PFSK-1 (cell line): ENCODE results near the gene FAM83E.

Experiments
- FOXP2 ChIP-seq: optimal IDR thresholded peaks from 2 replicates; pipeline ENCODE3; 2011; ENCODE audit warnings: borderline replicate concordance, control low read depth, inconsistent platforms; ENCODE audit not compliant: insufficient read depth; ENCODE audit errors: extremely low read length, extremely low read depth
- POLR2AphosphoS5 ChIP-seq: IDR thresholded peaks from 2 replicates; pipeline ENCODE4 v1.6.1; 2012; ENCODE audit warnings: low read depth, mild to moderate bottlenecking, control low read depth, low read length, moderate library complexity
- SIN3A ChIP-seq: IDR thresholded peaks from 2 replicates; pipeline ENCODE4 v1.6.1; 2012; ENCODE audit warnings: mild to moderate bottlenecking, low read length, moderate library complexity, borderline replicate concordance; ENCODE audit not compliant: insufficient read depth
- TAF1 ChIP-seq: IDR thresholded peaks from 2 replicates; pipeline ENCODE4 v1.6.1; 2012; ENCODE audit warnings: low read length, control low read depth, borderline replicate concordance; ENCODE audit not compliant: insufficient read depth
- TF ChIP-seq, protein P1 (sequence below), 2 experiments: IDR thresholded peaks; 2 replicates each; pipeline versions ENCODE4 v1.6.1 to v1.8.0; 2011 to 2012; ENCODE audit warnings: low read depth in 2 of 2, low read length in 2 of 2, control low read depth in 1 of 2, inconsistent platforms in 1 of 2, mild to moderate bottlenecking in 1 of 2, moderate library complexity in 1 of 2; ENCODE audit not compliant: insufficient read depth in 1 of 2

Gene FAM83E

DNA sequence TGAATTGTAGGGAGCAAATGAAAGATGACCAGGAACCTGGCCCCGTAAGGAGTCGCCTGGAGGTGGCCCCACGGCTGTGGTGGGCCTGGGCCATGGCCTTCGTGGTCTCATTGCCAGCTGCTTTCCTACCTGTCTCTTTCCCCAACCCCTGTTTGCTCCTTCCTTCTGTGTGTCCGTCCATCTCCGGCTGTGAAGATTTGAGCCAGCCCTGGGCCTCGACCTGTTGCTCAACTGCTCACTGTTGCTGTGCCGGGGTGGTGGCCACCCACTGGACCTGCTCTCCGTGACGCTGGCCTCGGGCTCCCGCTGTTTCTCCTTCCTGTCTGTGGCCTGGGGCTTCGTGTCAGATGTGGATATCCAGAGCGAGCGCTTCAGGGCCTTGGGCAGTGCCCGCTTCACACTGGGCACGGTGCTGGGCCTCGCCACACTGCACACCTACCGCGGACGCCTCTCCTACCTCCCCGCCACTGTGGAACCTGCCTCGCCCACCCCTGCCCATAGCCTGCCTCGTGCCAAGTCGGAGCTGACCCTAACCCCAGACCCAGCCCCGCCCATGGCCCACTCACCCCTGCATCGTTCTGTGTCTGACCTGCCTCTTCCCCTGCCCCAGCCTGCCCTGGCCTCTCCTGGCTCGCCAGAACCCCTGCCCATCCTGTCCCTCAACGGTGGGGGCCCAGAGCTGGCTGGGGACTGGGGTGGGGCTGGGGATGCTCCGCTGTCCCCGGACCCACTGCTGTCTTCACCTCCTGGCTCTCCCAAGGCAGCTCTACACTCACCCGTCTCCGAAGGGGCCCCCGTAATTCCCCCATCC is 13.8 kb upstream of the FAM83E start:
- TF ChIP-seq FOXP2, result no peak
- TF ChIP-seq, protein P1, sequence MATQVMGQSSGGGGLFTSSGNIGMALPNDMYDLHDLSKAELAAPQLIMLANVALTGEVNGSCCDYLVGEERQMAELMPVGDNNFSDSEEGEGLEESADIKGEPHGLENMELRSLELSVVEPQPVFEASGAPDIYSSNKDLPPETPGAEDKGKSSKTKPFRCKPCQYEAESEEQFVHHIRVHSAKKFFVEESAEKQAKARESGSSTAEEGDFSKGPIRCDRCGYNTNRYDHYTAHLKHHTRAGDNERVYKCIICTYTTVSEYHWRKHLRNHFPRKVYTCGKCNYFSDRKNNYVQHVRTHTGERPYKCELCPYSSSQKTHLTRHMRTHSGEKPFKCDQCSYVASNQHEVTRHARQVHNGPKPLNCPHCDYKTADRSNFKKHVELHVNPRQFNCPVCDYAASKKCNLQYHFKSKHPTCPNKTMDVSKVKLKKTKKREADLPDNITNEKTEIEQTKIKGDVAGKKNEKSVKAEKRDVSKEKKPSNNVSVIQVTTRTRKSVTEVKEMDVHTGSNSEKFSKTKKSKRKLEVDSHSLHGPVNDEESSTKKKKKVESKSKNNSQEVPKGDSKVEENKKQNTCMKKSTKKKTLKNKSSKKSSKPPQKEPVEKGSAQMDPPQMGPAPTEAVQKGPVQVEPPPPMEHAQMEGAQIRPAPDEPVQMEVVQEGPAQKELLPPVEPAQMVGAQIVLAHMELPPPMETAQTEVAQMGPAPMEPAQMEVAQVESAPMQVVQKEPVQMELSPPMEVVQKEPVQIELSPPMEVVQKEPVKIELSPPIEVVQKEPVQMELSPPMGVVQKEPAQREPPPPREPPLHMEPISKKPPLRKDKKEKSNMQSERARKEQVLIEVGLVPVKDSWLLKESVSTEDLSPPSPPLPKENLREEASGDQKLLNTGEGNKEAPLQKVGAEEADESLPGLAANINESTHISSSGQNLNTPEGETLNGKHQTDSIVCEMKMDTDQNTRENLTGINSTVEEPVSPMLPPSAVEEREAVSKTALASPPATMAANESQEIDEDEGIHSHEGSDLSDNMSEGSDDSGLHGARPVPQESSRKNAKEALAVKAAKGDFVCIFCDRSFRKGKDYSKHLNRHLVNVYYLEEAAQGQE (IDR thresholded peaks at IDR 0.05; ENCODE audit: insufficient read depth in 1 of 2, low read depth in 2 of 2, low read length in 2 of 2), result no peak
- TF ChIP-seq POLR2AphosphoS5, result no peak
- TF ChIP-seq TAF1, result no peak
- no peak for TF ChIP-seq SIN3A

DNA sequence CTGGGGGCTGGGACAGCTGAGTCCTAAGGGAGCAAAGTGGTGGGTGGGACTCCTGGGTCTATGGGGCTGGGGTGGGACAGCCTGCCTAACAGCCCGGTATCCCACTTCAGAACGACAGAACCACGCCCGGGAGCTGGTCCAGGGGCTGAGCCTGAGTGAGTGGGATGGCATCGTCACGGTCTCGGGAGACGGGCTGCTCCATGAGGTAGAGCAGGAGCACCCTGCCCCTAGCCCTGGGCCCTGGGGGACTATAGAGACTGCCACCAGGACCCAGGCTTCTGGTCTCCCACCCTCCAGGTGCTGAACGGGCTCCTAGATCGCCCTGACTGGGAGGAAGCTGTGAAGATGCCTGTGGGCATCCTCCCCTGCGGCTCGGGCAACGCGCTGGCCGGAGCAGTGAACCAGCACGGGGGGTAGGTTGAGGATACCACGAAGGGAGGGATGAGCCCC is 13.0 kb upstream of the FAM83E start:
- TF ChIP-seq, protein P1 (IDR thresholded peaks at IDR 0.05; ENCODE audit: insufficient read depth in 1 of 2, low read depth in 2 of 2, low read length in 2 of 2), result no peak
- no peak for TF ChIP-seq TAF1
- no peak; the same call in 1 of the 2 replicates for TF ChIP-seq POLR2AphosphoS5
- no peak for TF ChIP-seq SIN3A
- TF ChIP-seq FOXP2, result no peak

DNA sequence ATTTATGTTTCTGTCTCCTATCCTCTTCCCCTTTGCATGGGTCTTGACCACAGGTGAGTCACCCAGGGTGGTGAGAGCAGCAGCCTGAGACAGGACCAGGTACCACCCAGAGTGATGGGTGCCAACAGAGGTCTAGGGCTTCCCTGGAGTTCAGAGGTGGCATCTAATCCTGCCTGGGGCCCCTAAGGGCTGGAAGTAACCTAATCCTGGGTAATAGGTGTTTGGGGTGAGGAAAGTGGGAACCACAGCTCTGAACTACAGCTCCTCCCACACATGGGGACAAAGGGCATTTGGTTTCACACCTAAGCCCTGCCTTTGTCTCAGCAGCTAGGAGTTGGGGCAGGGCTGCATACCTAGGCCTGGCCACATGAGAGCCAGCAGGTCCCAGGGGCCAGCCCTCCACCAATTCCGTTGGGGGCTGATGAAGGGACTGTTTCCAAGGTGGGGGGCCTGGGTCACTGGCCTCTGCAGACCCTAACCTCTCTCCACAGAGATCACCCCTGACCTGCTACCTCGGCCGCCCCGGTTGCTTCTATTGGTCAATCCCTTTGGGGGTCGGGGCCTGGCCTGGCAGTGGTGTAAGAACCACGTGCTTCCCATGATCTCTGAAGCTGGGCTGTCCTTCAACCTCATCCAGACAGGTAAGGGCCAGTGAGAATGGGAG is 12.5 kb upstream of the FAM83E start:
- TF ChIP-seq TAF1 (no peak), SIN3A (no peak), POLR2AphosphoS5 (no peak; the same call in 1 of the 2 replicates), FOXP2 (no peak)
- TF ChIP-seq, protein P1 (IDR thresholded peaks at IDR 0.05; ENCODE audit: insufficient read depth in 1 of 2, low read depth in 2 of 2, low read length in 2 of 2), result no peak

DNA sequence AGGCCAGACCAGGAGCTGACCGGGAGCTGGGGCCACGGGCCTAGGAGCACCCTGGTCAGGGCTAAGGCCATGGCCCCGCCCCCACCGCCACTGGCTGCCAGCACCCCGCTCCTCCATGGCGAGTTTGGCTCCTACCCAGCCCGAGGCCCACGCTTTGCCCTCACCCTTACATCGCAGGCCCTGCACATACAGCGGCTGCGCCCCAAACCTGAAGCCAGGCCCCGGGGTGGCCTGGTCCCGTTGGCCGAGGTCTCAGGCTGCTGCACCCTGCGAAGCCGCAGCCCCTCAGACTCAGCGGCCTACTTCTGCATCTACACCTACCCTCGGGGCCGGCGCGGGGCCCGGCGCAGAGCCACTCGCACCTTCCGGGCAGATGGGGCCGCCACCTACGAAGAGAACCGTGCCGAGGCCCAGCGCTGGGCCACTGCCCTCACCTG is 11.0 kb upstream of the FAM83E start:
- no peak for TF ChIP-seq TAF1
- TF ChIP-seq POLR2AphosphoS5, result no peak
- TF ChIP-seq, protein P1 (IDR thresholded peaks at IDR 0.05; ENCODE audit: insufficient read depth in 1 of 2, low read depth in 2 of 2, low read length in 2 of 2), result no peak
